ENCODE measurements around the gene ECI1.
A peak's percentile ranks its signal among the peaks of the same experiment; 100 is the strongest.

The ECI1 gene

GRCh38 chr16:2238150-2238837, 13.1 kb downstream of the ECI1 start:
- no peak for TF ChIP-seq CTCF (conservative IDR thresholded peaks at IDR 0.05)
- H3K27ac ChIP-seq, result no peak overlapping the region

GRCh38 chr16:2237493-2238149, 13.8 kb downstream of the ECI1 start:
- TF ChIP-seq CTCF (conservative IDR thresholded peaks at IDR 0.05), result no peak
- H3K27ac ChIP-seq, result no peak overlapping the region

GRCh38 chr16:2237102-2237482, 14.3 kb downstream of the ECI1 start:
- no peak for TF ChIP-seq CTCF (conservative IDR thresholded peaks at IDR 0.05)
- H3K27ac ChIP-seq, result peak overlapping the region; percentile 24; the same call in 1 of the 2 replicates

GRCh38 chr16:2236337-2237101, 14.9 kb downstream of the ECI1 start, which contains the start of gene DNASE1L2:
TSS of gene DNASE1L2 (plus strand) at chr16:2236444. CDS start at chr16:2236817, 373 bp downstream.
- no peak for TF ChIP-seq CTCF (conservative IDR thresholded peaks at IDR 0.05)
- peak within 1 kb of the TSS; percentile 24; the same call in 1 of the 2 replicates for H3K27ac ChIP-seq

- no peak overlapping the region for H3K27ac ChIP-seq
- TF ChIP-seq CTCF (conservative IDR thresholded peaks at IDR 0.05), result no peak
Observed at GRCh38 chr16:2235695-2236336, 15.6 kb downstream of the ECI1 start.

- no peak for TF ChIP-seq CTCF (conservative IDR thresholded peaks at IDR 0.05)
Observed at GRCh38 chr16:2235234-2235651, 16.1 kb downstream of the ECI1 start.

GRCh38 chr16:2234813-2235170, 16.6 kb downstream of the ECI1 start:
- no peak overlapping the region for H3K27ac ChIP-seq
- no peak for TF ChIP-seq CTCF (conservative IDR thresholded peaks at IDR 0.05)

More at GRCh38 chr16:2235234-2235651, 16.1 kb downstream of the ECI1 start:
- H3K27ac ChIP-seq, result no peak overlapping the region
